Stimulated activated CD8-positive, alpha-beta memory T cell treated with anti-CD3 and anti-CD28 coated beads, Interleukin-15, amount 100 ng/mL, for 4 hours (primary cell): ENCODE data around the gene MORC3.

ENCODE experiments used
- DNase-seq, 2 donors: peaks; one replicate each; pipeline ENCODE4 v3.0.0-alpha.2; 2020; ENCODE audit warnings: low read depth in 2 of 2

MORC3 gene

DNA sequence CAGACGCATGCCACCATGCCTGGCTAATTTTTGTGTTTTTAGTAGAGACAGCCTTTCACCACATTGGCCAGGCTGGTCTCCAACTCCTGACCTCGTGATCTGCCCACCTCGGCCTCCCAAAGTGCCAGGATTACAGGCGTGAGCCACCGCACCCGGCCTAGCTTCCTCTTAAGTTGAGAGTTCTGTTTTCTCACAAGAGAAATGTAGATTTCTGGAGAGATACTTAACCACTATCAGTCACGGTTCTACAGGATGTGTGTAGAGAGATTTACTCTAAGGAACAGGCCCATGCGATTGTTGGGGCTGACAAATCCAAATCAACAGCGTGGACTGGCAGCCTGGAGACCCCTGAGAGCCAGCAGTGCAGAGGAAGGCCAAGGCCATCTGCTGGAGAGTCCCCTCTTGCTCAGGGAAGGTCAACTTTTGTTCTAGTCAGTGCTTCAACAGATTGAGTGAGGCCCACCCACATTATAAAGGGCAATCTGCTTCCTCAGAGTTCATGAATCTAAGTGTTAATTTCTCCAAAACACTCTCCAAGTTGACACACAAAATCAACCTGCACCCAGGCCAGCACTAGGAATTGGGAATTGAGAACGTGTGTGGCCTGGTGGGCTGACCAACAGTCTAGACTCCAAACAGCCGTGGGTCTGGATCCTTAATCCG lies 103.9 kb downstream of the MORC3 start:
- DNase-seq = no peak

DNA sequence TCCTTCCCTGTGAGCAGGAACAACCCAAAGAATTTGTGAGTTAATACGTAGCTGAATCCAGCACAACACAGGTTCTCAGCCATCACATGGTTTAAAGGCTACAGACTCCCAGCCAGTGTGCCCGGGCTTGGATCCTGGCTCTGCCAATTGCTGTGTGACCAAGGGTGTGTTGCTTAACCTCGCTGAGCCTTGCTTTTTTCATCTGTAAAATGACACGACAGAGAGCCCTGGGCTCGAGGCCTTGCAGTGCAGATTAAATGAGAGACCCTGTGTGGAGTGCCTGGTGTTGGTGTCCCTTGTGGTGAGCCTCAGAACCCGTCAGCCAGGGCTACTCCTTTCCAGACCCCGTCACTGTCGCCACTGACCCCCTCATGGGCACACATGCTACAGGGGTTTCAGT lies 104.6 kb downstream of the MORC3 start:
- DNase-seq = no peak

DNA sequence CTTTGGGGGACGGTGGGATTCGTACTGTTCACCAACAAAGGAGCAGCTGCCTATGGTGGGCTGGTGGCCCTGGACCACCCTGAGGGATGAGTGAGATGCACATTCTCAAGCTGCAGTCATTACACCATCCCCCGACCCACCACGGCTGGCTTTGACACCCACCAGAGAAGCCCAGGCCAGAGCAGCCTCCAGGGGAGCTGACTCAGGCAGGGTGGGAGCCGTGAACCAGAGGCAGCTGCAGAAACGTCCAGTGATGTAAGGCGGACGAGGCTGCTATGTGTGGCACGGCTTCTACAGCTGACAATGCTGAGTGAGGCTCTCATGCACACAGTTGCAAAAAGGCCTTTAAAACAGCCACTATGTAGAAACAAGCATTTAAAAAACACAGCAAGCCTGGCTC lies 105.3 kb downstream of the MORC3 start:
- DNase-seq = no peak
